GM21528 (cell line): Measurements from ENCODE around the gene SBNO1.
"Not testable (repeated sequence)": the region's sequence is repeated elsewhere in the genome, so short reads cannot be mapped to it uniquely, and the experiment has no call there.

Experiments used
- ATAC-seq: cut with Tn5 transposase; IDR thresholded peaks from one replicate; pipeline ENCODE4 v1.9.1; 2021; ENCODE audit warnings: mild to moderate bottlenecking, moderate library complexity; ENCODE audit not compliant: unreplicated experiment, low FRiP score

SBNO1 gene

DNA sequence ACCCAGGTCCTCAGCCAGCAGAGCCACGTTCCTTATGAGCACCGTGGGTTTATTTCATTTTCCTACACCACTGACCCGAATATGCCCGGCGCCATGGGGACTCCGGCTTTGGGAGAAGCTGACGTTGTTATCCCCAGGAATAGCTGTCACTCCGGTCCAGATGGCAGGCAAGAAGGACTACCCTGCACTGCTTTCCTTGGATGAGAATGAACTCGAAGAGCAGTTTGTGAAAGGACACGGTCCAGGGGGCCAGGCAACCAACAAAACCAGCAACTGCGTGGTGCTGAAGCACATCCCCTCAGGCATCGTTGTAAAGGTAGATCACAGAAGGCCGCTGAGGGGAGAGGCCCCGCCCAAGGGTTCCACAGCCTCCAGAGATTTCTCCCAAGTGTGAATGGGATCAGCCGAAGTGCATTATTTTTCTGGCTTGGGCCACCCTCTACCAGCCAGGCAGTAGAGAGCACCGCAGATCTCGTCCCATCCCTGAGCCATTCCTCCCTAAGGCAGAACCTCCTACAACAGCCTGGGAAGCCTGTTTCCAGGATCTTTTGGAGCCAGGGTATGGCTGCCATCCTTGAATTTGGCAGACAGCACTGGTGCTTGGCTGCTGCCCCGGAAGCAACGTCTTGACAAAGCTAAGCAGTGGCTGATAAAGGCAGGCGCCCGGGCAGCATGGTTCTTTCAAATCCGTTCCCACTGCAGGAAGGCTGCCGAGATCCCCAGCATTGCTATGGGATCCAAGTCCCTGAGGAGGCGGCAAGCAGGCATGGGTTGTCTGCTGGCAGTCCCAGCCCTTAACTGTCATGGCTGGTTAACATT, 110.8 kb downstream of the SBNO1 start:
- ATAC-seq = no peak

DNA sequence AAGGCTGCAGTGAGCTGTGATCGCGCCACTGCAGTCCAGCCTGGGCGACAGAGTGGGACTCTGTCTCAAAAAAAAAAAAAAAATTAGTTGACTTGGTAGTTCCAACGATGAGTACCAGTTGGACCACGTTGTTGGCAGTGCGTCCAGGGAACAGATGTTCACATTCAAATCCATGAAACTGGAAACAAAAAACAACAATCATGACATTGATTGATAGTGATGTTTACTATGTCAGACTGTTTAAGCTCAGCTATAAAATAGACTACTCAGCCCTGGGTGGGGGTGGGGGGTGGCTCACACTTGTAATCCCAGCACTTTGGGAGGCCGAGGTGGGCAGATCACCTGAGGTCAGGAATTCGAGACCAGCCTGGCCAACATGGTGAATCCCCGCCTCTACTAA, 112.3 kb downstream of the SBNO1 start:
- not testable (repeated sequence) for ATAC-seq

DNA sequence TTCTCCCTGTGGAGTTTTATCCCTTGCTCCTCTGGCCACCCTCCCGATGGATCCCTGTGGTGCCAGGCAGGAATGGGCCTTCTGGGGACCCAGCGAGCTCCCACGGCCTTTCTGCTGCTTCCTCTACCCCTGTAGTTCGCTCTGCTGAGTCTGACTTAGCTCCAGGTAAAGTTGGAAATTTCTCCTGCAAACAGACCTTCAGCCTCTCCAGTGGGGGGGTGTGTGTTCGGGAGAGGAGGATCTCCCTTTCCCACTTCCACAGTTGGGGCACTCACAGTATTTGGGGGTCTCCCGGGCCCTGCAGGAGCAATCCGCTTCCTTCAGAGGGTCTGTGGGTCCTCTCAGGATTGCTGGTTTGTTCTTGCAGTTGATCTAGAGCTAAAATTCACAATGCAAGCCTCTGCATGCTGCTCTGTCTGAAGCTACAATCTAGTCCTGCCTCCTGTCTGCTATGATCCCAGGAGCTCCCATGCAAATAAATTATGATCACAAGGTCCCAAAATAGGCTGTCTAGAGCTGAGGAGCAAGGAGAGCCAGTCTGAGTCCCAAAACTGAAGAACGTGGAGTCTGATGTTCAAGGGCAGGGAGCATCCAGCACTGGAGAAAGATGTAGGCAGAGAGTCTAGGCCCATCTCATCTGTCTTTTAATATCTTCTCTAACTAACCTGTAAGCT, 113.1 kb downstream of the SBNO1 start:
- no peak for ATAC-seq

DNA sequence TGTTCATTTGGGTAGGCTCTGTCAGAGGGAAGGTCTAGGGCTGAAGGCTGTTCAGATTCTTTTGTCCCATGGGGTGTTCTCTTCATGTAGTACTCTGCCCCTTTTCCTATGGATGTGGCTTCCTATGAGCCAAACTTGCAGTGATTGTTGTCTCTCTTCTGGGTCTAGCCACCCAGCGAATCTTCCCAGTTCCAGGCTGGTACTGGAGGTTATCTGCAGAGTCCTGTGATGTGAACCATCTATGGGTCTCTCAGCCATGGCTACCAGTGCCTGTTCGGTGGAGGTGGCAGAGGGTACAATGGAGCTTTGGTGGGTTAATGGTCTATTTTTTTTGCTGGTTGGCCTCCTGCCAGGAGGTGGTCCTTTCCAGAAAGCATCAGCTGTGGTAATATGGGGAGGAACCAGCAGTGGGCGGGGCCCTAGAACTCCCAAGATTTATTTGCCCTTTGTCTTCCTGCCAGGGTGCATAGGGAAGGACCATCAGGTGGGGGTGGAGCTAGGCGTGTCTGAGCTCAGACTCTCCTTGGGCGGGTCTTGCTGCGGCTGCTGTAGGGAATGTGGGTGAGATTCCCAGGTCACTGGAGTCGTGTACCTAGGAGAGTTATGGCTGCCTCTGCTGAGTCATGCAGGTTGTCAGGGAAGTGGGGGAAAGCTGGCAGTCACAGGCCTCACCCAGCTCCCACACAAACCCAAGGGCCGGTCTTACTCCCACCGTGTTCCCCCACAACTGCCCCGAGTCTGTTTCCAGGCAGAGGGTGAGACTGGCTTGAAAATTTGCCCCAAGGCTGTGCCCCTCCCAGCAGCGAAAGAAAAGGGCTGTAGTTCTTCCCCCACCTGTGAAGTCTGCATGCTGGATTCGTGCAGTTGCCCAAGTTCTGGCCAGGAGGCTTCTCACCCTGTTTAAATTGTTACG, 113.9 kb downstream of the SBNO1 start:
- no peak for ATAC-seq

DNA sequence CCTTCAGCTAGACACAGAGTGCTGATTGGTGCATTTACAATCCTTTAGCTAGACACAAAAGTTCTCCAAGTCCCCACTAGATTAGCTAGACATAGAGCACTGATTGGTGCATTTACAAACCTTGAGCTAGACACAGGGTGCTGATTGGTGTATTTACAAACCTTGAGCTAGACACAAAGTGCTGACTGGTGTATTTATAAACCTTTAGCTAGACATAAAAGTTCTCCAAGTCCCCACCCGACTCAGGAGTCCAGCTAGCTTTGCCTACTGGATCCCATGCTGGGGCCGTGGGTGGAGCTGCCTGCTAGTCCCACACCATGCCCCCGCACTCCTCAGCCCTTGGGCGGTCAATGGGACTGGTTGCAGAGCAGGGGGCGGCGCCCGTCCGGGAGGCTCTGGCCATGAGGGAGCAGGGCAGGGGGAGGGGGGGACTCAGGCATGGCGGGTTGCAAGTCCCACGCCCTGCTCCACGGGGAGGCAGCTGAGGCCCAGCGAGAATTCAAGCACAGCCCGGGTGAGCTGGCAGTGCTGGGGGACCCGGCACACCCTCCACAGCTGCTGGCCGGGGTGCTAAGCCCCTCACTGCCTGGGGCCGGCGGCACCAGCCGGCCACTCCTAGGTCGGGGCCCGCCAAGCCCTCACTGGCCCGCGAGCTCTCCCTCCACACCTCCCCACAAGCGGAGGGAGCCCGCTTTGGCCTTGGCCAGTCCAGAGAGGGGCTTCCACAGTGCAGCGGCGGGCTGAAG, 115.5 kb downstream of the SBNO1 start:
- ATAC-seq = not testable (repeated sequence)

DNA sequence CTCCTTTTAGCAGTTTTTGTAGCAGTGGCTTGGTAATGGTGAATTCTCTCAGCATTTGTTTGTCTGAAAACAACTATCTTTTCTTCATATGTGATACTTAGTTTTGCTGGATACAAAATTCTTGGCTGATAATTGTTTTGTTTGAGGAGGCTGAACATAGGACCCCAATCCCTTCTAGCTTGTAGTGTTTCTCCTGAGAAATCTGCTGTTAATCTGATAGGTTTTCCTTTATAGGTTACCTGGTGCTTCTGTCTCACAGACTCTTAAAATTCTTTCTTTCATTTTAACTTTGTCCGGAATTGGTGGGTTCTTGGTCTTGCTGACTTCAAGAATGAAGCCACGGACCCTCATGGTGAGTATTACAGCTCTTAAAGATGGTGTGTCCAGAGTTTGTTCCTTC, 116.5 kb downstream of the SBNO1 start:
- ATAC-seq = not testable (repeated sequence)

DNA sequence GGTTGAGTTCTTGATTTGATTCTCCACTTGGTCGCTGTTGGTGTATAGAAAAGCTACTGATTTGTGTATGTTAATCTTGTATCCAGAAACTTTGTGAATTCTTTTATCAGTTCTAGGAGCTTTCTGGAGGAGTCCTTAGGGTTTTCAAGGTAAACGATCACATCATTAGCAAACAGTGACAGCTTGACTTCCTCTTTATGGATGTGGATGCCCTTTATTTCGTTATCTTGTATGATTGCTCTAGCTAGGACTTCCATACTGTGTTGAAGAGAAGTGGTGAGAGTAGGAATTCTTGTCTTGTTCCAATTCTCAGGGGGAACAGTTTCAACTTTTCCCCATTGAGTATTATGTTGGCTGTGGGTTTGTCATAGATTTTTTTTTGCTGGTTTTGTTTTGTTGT, 119.0 kb downstream of the SBNO1 start:
- ATAC-seq = no peak

DNA sequence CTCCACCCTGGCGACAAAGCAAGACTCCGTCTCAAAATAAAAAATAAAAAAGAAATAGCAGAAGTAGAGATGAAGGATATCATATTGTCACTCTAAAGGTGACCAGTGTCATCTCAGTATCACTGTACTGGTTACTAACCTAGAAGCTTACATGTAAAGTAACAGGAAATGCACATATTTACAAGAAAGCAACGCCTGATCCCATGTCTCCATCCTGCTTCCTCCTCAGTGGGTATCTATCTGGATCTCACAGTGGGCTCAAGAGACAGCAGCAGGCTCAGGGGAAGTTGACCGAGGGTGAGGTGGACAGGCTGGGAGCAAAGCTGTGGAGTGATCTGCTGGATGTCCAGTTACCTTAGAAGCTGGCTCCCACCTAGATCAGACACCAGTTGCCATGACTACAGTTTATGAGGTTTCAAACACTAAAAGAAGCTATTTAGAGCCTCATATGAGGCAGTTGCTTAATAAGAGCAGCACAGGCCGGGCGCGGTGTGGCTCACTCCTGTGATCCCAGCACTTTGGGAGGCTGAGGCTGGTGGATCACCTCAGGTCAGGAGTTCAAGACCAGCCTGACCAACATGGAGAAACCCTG, 120.9 kb downstream of the SBNO1 start:
- ATAC-seq = no peak

DNA sequence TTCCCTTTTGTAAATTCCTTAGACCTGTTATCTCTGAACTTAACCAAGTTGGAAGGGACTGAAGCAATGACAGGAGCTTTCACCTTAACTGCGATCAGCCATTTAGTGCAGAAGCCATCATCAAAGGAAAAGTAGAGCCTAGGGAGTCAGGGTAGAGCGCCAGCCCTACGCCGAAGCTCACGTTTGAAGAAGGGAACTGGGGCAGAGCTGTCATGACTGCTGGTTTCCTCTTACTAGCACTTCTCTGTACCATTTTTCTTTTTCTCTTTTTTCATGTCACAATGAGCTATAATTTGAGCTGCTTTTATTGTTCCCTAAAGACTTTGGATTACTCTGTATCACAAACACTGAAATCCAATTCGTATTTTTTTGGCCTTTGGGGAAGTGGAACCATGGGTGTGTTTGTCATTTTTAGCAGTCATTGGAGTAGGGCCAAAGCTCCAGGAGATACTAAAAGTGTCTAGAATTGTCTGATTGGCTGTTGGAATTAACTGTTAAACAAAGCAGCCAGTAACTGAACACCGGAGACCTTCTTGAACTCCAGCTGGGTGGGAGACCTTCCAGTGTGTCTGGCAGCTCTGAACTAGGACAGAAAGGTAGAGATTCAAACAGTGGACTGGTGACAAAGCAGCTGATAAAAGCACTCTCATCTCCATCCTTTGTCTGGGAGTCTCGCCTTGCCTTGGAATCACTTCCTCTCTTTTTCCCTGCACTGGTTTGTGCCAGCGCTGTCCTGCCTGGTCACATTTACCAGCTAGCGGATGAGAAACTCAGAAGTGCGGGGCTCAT, 122.3 kb downstream of the SBNO1 start:
- ATAC-seq = no peak
